GM19452 (cell line): ENCODE data around the gene FYB1.
"Not testable (repeated sequence)": the region's sequence is repeated elsewhere in the genome, so short reads cannot be mapped to it uniquely, and the experiment has no call there.

Experiments used
- ATAC-seq: cut with Tn5 transposase; IDR thresholded peaks from one replicate; pipeline ENCODE4 v1.9.1; 2021; ENCODE audit not compliant: unreplicated experiment

Gene FYB1

GRCh38 chr5:39219437-39219836, at the start of gene FYB1:
FYB1 (minus strand) TSS chr5:39219563; CDS start chr5:39202960, 16,603 bp downstream.
- ATAC-seq: no peak

DNA sequence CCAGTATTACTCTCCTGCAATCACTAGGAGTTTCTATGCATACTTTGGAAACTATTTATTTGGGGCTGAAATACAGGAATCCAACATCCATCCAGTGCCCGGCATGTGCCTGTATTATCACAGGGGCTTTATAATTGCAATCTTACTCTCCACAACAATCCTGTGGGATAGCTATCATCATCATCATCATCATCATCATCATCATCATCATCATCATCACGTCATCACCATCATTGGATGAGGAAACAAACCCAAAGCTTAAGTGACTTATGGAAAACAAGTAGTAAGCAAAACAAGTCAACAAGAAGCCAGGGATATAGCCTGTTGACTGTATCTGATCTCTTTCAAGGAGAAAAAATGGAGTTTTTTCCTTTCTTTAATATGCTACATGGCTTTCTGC, 47.8 kb upstream of the FYB1 start:
- no peak for ATAC-seq

DNA sequence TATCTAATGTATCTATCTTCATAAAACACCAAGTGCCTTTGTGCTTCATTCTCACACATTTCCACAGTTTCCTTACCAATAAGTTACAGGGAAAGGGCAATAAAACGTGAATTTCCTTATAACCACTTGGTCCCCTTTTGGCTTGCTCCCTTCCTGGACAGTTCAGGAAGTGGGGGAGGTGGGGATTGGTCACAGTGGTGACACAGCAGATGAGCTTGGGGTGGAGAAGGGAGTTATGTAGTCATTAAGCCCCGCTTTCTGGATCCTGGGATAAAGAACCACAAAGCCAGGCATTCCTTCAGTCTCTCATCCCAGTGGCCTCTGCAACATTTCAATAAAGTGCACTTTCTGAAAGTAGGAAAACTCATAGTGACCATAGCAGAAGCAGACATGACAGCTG, 47.1 kb upstream of the FYB1 start:
- no peak for ATAC-seq

- ATAC-seq: peak; percentile 92
These were observed 45.2 kb upstream of the FYB1 start for GRCh38 chr5:39264528-39264927.

GRCh38 chr5:39262981-39263380, 43.6 kb upstream of the FYB1 start:
- no peak for ATAC-seq

GRCh38 chr5:39260095-39260494, 40.7 kb upstream of the FYB1 start:
- ATAC-seq: no peak

DNA sequence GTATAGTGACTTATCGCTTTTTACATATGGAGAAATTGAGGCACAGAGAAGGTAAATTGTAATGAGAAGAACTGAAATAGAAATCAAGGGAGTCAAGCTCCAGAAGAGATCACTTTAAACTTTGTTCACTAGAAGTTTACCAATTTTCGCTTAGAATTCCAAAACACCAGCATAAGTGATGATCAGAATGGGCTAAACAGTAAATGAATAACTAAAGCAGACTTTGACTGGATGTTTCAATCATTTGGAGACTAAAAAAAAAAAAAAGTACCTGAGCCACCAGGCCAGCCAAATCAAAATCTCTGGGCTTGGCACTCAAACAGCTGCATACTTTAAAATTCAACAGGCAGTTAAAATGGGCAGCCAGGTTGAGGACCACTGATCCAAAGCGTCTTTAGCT, 38.2 kb upstream of the FYB1 start:
- ATAC-seq: no peak

GRCh38 chr5:39256477-39257235, 37.3 kb upstream of the FYB1 start:
- peak; percentile 69 for ATAC-seq

- ATAC-seq: no peak
These were observed 36.0 kb upstream of the FYB1 start for GRCh38 chr5:39255406-39255805.

- no peak for ATAC-seq
These were observed 35.3 kb upstream of the FYB1 start for GRCh38 chr5:39254671-39255070.

- no peak for ATAC-seq
These were observed 33.8 kb upstream of the FYB1 start for GRCh38 chr5:39253196-39253595.

GRCh38 chr5:39249564-39250274, 30.4 kb upstream of the FYB1 start:
- no peak for ATAC-seq

DNA sequence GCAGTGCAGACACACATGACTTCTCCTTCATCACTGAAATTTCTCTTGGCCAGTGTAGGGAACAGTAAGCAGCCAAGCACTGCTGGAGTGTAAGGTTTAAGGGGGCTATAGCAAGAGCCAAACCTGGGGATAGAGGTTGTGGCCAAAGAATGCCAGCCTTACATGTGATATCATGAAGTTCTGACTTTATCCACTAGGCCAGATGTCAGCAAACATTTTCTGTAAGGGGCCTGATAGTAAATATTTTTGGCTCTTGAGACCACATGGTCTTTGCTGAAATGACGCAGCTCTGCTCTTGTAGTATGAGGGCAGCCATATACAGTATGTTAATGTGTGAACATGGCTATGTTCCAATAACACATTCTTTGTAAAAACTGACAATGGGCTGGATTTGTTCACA, 29.7 kb upstream of the FYB1 start:
- ATAC-seq: no peak

- no peak for ATAC-seq
These were observed 21.4 kb upstream of the FYB1 start for GRCh38 chr5:39240750-39241149.

DNA sequence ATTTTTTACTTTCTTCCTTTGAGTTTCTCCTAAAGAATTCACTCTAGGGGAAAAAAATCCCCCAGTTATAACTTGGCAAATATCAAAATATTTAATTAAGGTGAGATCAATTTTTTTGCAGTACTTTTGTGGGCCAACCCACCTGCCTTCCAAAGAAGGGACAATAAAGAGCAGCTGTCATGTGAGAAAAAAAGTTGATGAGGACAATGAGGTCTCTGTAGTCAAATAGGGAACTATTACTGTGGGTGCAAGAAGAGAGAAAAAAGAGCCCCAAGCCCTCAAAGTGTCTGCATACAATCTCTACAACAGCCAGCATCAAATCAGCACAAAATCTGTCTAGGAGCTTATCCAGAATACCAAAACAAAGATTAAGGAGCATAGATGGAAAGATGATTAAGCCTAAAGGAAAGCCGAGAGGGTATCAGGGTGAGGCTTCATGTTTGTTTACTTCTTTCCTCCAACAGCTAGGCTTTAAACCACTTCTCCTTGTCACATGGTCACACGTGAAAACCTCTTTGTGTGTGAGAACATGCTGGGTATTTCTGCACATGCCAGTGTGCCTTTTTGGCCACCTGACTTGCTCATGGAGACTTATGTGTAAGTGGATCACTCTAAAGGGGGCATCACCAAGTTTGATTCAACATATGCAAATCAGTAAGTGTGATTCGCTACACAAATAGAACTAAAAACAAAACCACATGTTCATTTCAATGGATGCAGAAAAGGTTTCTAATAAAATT, 19.2 kb upstream of the FYB1 start:
- ATAC-seq: no peak

- no peak for ATAC-seq
These were observed 17.4 kb upstream of the FYB1 start for GRCh38 chr5:39236718-39237117.

GRCh38 chr5:39235648-39236047, 16.3 kb upstream of the FYB1 start:
- no peak for ATAC-seq

- ATAC-seq: not testable (repeated sequence)
These were observed 15.1 kb upstream of the FYB1 start for GRCh38 chr5:39234494-39234893.

GRCh38 chr5:39233783-39234182, 14.4 kb upstream of the FYB1 start:
- no peak for ATAC-seq

DNA sequence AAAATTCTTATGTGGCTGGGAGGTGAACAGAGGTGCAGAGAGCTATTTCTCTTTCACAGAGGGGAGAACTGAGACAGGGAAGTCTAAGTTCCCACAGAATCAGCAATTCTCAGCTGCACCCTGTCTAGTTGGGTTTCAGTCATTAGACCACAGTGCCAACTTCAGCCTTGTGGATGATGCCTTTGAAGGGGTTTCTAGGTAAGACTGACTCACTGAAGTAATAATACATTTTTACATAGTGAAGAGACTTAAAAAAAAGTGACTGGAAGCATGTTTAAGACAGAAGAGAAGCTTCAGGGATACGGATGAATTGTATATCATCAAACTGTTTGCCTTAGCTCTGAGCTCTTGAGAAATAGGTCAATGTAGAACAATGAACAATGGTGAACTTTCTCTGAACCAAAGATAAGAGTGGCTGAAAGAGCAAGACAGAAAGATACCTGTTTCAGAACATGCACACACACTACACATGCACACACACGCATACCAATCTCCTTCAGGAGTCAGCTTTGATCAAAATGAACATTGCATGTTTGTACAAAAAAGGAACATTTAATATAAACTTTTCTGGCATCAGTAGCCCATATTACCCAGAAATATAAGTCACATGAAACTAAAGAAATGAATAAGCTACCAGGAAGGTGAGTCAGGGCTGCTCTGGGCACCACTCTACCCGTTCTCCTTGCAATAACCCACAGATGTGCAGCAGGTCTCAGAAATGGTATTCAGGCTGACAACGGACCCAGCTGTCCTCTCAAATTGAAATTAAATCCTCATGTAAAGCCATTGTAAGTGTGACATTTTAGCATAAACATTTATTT, 12.6 kb upstream of the FYB1 start:
- ATAC-seq: peak; percentile 60

DNA sequence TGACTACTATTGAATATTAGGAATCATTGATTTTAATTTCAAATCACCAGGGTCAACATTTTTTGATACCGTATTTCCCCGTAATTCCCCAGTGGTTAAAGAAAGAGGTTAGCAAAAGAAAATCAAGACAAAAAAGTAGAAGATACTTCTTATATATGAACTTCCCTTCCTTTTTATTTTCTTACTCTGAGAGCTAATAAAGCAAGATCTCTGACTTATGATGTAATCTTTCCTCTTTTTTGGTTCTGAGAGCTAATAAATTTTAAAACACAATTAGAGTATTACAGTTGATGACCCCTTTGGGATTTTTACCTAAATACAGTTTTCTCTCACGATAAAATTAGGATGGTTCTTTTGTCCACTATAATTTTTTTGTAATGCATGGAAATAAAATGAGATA, 9.2 kb upstream of the FYB1 start:
- no peak for ATAC-seq
